ENCODE measurements around the gene SLC8A2.
A peak's percentile ranks its signal among the peaks of the same experiment; 100 is the strongest.
"Not testable (repeated sequence)": the region's sequence is repeated elsewhere in the genome, so short reads cannot be mapped to it uniquely, and the experiment has no call there.

The SLC8A2 gene

DNA sequence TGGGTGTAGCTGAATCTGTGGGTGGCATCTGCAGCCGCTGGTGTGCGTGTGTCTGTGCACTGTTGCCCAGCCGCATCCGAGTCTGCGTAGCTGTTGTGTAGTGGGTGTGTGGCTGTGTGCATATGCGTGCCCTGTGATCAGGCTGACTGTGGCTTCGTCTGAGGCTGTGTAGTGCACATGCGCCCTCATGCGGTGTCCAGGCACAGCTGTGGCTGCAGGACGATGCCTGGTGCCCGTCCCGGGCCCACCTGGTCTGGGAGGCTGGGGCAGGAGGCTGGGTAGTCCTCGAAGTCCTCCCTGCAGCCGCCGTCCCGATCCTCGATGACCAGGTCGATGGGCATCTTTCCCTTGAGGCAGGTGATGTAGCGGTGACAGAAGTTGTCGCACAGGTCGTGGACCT is 57.2 kb downstream of the SLC8A2 start:
- TF ChIP-seq, protein P1, sequence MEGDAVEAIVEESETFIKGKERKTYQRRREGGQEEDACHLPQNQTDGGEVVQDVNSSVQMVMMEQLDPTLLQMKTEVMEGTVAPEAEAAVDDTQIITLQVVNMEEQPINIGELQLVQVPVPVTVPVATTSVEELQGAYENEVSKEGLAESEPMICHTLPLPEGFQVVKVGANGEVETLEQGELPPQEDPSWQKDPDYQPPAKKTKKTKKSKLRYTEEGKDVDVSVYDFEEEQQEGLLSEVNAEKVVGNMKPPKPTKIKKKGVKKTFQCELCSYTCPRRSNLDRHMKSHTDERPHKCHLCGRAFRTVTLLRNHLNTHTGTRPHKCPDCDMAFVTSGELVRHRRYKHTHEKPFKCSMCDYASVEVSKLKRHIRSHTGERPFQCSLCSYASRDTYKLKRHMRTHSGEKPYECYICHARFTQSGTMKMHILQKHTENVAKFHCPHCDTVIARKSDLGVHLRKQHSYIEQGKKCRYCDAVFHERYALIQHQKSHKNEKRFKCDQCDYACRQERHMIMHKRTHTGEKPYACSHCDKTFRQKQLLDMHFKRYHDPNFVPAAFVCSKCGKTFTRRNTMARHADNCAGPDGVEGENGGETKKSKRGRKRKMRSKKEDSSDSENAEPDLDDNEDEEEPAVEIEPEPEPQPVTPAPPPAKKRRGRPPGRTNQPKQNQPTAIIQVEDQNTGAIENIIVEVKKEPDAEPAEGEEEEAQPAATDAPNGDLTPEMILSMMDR (IDR thresholded peaks at IDR 0.05; ENCODE audit: control insufficient read depth, extremely low read depth, insufficient read depth) = peak; percentile 63
- no peak overlapping the region for H3K4me3 ChIP-seq (ENCODE audit: low read depth, low read length)
- no peak for DNase-seq (ENCODE audit: low read depth)

DNA sequence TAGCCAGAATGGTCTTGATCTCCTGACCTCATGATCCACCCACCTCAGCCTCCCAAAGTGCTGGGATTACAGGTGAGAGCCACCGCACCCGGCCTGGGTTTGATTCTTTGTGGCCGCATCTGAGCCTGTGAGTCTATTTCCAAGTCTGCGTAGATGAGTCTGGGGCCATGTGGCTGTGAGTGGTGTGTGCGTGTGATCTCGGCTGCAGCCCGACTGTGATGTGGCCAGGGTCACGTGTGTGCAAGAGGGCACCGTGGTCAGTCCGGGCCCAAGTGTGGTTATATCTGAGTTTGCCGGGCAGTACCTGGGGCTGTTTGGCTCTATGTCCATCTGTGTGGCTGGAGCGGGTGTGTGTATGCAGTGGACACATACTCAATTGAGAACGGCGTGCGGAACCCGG is 57.8 kb downstream of the SLC8A2 start:
- TF ChIP-seq, protein P1 (IDR thresholded peaks at IDR 0.05; ENCODE audit: control insufficient read depth, extremely low read depth, insufficient read depth) = no peak
- no peak for DNase-seq (ENCODE audit: low read depth)
- H3K4me3 ChIP-seq (ENCODE audit: low read depth, low read length) = no peak overlapping the region

- not testable (repeated sequence) for H3K4me3 ChIP-seq (ENCODE audit: low read depth, low read length); DNase-seq (ENCODE audit: low read depth)
Observed at GRCh38 chr19:47411696-47412095, 60.0 kb downstream of the SLC8A2 start.

DNA sequence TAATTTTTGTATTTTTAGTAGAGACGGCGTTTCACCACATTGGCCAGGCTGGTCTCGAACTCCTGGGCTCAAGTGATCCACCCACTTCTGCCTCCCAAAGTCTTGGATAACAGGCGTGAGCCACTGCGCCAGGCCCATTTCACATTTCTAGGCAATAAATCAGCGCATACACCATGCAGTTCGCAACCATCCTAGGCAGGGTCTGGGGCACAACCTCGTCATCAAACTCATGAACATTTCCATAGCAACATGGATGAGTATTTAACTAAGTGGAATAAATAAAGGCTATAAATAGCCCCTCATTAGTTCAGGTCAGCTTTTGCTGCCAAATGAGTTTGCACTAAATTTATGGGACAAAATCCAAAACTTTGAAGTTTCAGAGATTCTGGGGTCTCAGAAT is 60.6 kb downstream of the SLC8A2 start:
- DNase-seq (ENCODE audit: low read depth) = no peak
- TF ChIP-seq, protein P1 (IDR thresholded peaks at IDR 0.05; ENCODE audit: control insufficient read depth, extremely low read depth, insufficient read depth) = no peak
- H3K4me3 ChIP-seq (ENCODE audit: low read depth, low read length) = no peak overlapping the region

- no peak for DNase-seq (ENCODE audit: low read depth)
- TF ChIP-seq, protein P1 (IDR thresholded peaks at IDR 0.05; ENCODE audit: control insufficient read depth, extremely low read depth, insufficient read depth) = no peak
- H3K4me3 ChIP-seq (ENCODE audit: low read depth, low read length) = no peak overlapping the region
Observed at GRCh38 chr19:47408156-47408938, 63.3 kb downstream of the SLC8A2 start.

- DNase-seq (ENCODE audit: low read depth) = no peak
- H3K4me3 ChIP-seq (ENCODE audit: low read depth, low read length) = no peak overlapping the region
- TF ChIP-seq, protein P1 (IDR thresholded peaks at IDR 0.05; ENCODE audit: control insufficient read depth, extremely low read depth, insufficient read depth) = no peak
Observed at GRCh38 chr19:47407417-47407774, 64.3 kb downstream of the SLC8A2 start.

GRCh38 chr19:47406711-47407416 is 64.8 kb downstream of the SLC8A2 start:
- DNase-seq (ENCODE audit: low read depth) = no peak
- TF ChIP-seq, protein P1 (IDR thresholded peaks at IDR 0.05; ENCODE audit: control insufficient read depth, extremely low read depth, insufficient read depth) = no peak
- H3K4me3 ChIP-seq (ENCODE audit: low read depth, low read length) = no peak overlapping the region
